ENCODE measurements around the gene ERMARD.

- no peak for TF ChIP-seq CTCF (IDR thresholded peaks at IDR 0.05; ENCODE audit: low read length)
- no peak for TF ChIP-seq EZH2 (optimal IDR thresholded peaks at IDR 0.05; ENCODE audit: low read depth, low read length)
- TF ChIP-seq EZH2phosphoT487 (IDR thresholded peaks at IDR 0.05; ENCODE audit: low read length), result no peak
Observed at GRCh38 chr6:169702840-169703246, 48.6 kb upstream of the ERMARD start.

All from MM.1S (cell line).